K562 (cell line): ENCODE data around the gene ANK3. TPM values are rescaled to one million over a fixed set of nuclear protein-coding genes. Genes with fewer than 3 reads are reported as not detected.

Source experiments
- ATAC-seq: fragments of 200-7000 bp; cut with Tn5 transposase; 3 replicates; pipeline ENCODE4 v1.9.1; 2020; ENCODE audit warnings: moderate library complexity
- BruUV-seq: library from RNA; stranded (reverse); fragments of 400-500 nt; replicated peaks from 2 replicates; lab custom pipeline; 2021; lab: Mats Ljungman, UMichigan
- CTCF ChIA-PET: fragments of 300-600 bp; formaldehyde crosslinking; extraction: SDS; loops from one replicate; lab custom pipeline; 2021; ENCODE audit warnings: low intra/inter-chr PET ratio; lab: Yijun Ruan, JAX
- POLR2A ChIA-PET: fragments of 300-600, 350-650 bp; sonication (Branson Sonifier 250); formaldehyde crosslinking; extraction: SDS; loops from one replicate; lab custom pipeline; 2021; ENCODE audit warnings: antibody characterized with exemption, inconsistent platforms; lab: Yijun Ruan, JAX
- DNase-seq, 4 experiments: peaks; one replicate each; pipeline versions ENCODE4 v3.0.0 to v3.0.0-alpha.2; 2011 to 2018; ENCODE audit warnings: low spot score in 3 of 4, mixed read lengths in 3 of 4; ENCODE audit errors: extremely low read depth in 1 of 4
- FAIRE-seq: peaks from 2 replicates; lab custom pipeline; 2011; peaks lifted over from hg19 to GRCh38; lab: Jason Lieb, UNC
- H2AFZ ChIP-seq: 2 replicates; pipeline ENCODE4 v1.6.0; 2011; ENCODE audit warnings: low read depth, low read length, control low read depth, inconsistent platforms
- H3K27ac ChIP-seq: fragments of 200-600 bp; 3 replicates; pipeline ENCODE4 v1.8.0; 2011; ENCODE audit warnings: low read depth, mild to moderate bottlenecking, control low read depth, inconsistent platforms, low read length, moderate library complexity, mixed read lengths; ENCODE audit errors: extremely low read depth
- H3K27me3 ChIP-seq, 2 experiments: fragments of 300-600 bp in 1 of 2; 2 replicates in 1 of 2; 3 replicates in 1 of 2; pipeline versions ENCODE4 v1.6.0 to v1.8.0; 2011; ENCODE audit warnings: inconsistent platforms in 2 of 2, low read length in 2 of 2, mild to moderate bottlenecking in 1 of 2, mixed read lengths in 1 of 2, moderate library complexity in 1 of 2; ENCODE audit not compliant: control insufficient read depth in 2 of 2, insufficient read depth in 2 of 2
- H3K36me3 ChIP-seq: fragments of 300-600 bp; 3 replicates; pipeline ENCODE4 v1.8.0; 2011; ENCODE audit warnings: mild to moderate bottlenecking, low read length, inconsistent platforms; ENCODE audit not compliant: control insufficient read depth, insufficient read depth
- H3K4me1 ChIP-seq, 2 experiments: fragments of 200-600 bp in 1 of 2; replicated peaks in 1 of 2; 2 replicates in 1 of 2; 3 replicates in 1 of 2; pipeline versions ENCODE4 v1.5.1 to v1.8.0; 2011; ENCODE audit warnings: inconsistent platforms in 2 of 2, low read length in 2 of 2, mild to moderate bottlenecking in 1 of 2, mixed read lengths in 1 of 2, moderate library complexity in 1 of 2; ENCODE audit not compliant: control insufficient read depth in 2 of 2, insufficient read depth in 2 of 2
- H3K4me2 ChIP-seq: 2 replicates; pipeline ENCODE4 v1.6.1; 2011; ENCODE audit warnings: low read length, control low read depth, inconsistent platforms, mixed read lengths; ENCODE audit not compliant: insufficient read depth
- H3K4me3 ChIP-seq: fragments of 200-600 bp; sonication (generic), shearing (Covaris generic); 2 replicates; pipeline ENCODE4 v1.5.1; 2016; ENCODE audit warnings: control low read depth, inconsistent platforms
- H3K79me2 ChIP-seq: fragments of 200-600 bp; 3 replicates; pipeline ENCODE4 v1.8.0; 2011; ENCODE audit warnings: low read length, inconsistent platforms; ENCODE audit not compliant: control insufficient read depth, insufficient read depth
- H3K9ac ChIP-seq, 2 experiments: 2 replicates each; pipeline versions ENCODE4 v1.6.0 to v1.6.1; 2011; ENCODE audit warnings: low read depth in 2 of 2, low read length in 2 of 2, control low read depth in 1 of 2, inconsistent platforms in 1 of 2, mild to moderate bottlenecking in 1 of 2, mixed read lengths in 1 of 2; ENCODE audit not compliant: insufficient read depth in 1 of 2
- H3K9me1 ChIP-seq: one replicate; pipeline ENCODE4 v1.6.0; 2011; ENCODE audit warnings: inconsistent platforms, mild to moderate bottlenecking, low read length, moderate library complexity; ENCODE audit not compliant: control insufficient read depth, insufficient read depth
- H3K9me3 ChIP-seq: replicated peaks from 2 replicates; pipeline ENCODE4 v1.5.1; 2011; ENCODE audit warnings: low read depth, low read length, inconsistent platforms; ENCODE audit not compliant: control insufficient read depth, insufficient read depth
- H4K20me1 ChIP-seq: replicated peaks from 2 replicates; pipeline ENCODE4 v1.6.1; 2011; ENCODE audit warnings: low read length, inconsistent platforms, mixed read lengths; ENCODE audit not compliant: control insufficient read depth, insufficient read depth
- BRCA1 ChIP-seq, 2 experiments: fragments of 450-650 bp in 1 of 2; sonication (generic) in 1 of 2; formaldehyde crosslinking in 1 of 2; IDR thresholded peaks; 2 replicates each; pipeline versions ENCODE4 v1.5.0 to v1.6.1; 2017 to 2020; ENCODE audit warnings: mild to moderate bottlenecking in 1 of 2, missing genetic modification reagents in 1 of 2
- CBX5 ChIP-seq: IDR thresholded peaks from 2 replicates; pipeline ENCODE4 v1.6.1; 2014; ENCODE audit warnings: low read depth, borderline replicate concordance
- CEBPZ ChIP-seq: fragments of 150-350 bp; IDR thresholded peaks from 2 replicates; pipeline ENCODE4 v1.6.1; 2014; ENCODE audit warnings: low read depth, mild to moderate bottlenecking, low read length, borderline replicate concordance
- STAT6 ChIP-seq: sonication (generic); formaldehyde crosslinking; IDR thresholded peaks from 2 replicates; pipeline ENCODE4 v1.8.1; 2023; ENCODE audit warnings: mild to moderate bottlenecking, missing genetic modification reagents
- ZNF12 ChIP-seq: sonication (generic); formaldehyde crosslinking; IDR thresholded peaks from 2 replicates; pipeline ENCODE4 v1.4.0; 2020; ENCODE audit warnings: mild to moderate bottlenecking, missing genetic modification reagents
- ZNF133 ChIP-seq: fragments of 250-450 bp; sonication (Bioruptor Pico); IDR thresholded peaks from 2 replicates; pipeline ENCODE4 v1.4.0; 2020; ENCODE audit warnings: mild to moderate bottlenecking
- ZNF280A ChIP-seq: fragments of 450-650 bp; IDR thresholded peaks from 2 replicates; pipeline ENCODE4 v1.6.1; 2018; ENCODE audit warnings: mild to moderate bottlenecking, low read depth; ENCODE audit not compliant: partially characterized antibody
- in situ Hi-C: fragments of 300-500 bp; cut with MboI; formaldehyde crosslinking; loops from 4 replicates; pipeline ENCODE4 v1.15.0; 2018; ENCODE audit warnings: inconsistent platforms, mixed read lengths
- intact Hi-C: fragments of 100-400 bp; cut with micrococcal nuclease; formaldehyde crosslinking; loops from 2 replicates; pipeline ENCODE4 v1.14.2; 2022
- polyA plus RNA-seq, 8 experiments: library from polyadenylated mRNA; depleted of rRNA in 4 of 8; stranded (reverse) in 5 of 8; unstranded in 3 of 8; fragments of >200 nt; fragmentation: Nextera tagmentation in 2 of 8; fragmentation: Illumina TruSeq in 1 of 8; extraction: Ambion mirVana in 2 of 8; extraction: Trizol in 1 of 8; gene quantifications; 2 replicates each; pipeline versions ENCODE4 v1.2.1 to v1.2.3, GENCODE V29; 2011 to 2014; ENCODE audit warnings: inconsistent platforms in 1 of 8, missing spikeins in 1 of 8
- total RNA-seq, 7 experiments: library from RNA; depleted of rRNA in 6 of 7; stranded (reverse); fragments of >200 nt in 6 of 7; fragmentation: Illumina TruSeq in 2 of 7; extraction: Trizol in 2 of 7; gene quantifications; 2 replicates each; pipeline versions ENCODE4 v1.2.1 to v1.2.3, GENCODE V29; 2011 to 2021; ENCODE audit warnings: low replicate concordance in 1 of 7

The ANK3 gene
- total and polyA plus RNA-seq, 9 of the 15 experiments (the other 6 are each of a cell fraction or from before 2014, with no cell fraction given) = 10.0 to 32.3 (median 17.9) TPM

GRCh38 chr10:60359066-60359465, 30.6 kb downstream of the ANK3 start:
- Histone ChIP-seq H3K4me3 (no peak overlapping the region), H3K27ac (no peak overlapping the region), H2AFZ (no peak overlapping the region), H3K9ac (no peak overlapping the region), H4K20me1 (no peaks in the 10 kb centered on the region), H3K9me3 (no peaks in the 10 kb centered on the region), H3K36me3 (no peaks in the 10 kb centered on the region), H3K9me1 (no peaks in the 10 kb centered on the region), H3K79me2 (no peaks in the 10 kb centered on the region), H3K4me2 (no peak overlapping the region), H3K4me1 (peaks cover 0 to 19% of the 10 kb centered on the region in 2 experiments; a peak in 3 of 5 replicates), H3K27me3 (no peaks in the 10 kb centered on the region)
- in situ Hi-C loops (no loop called here), intact Hi-C loops (no loop called here)
- CTCF ChIA-PET = no interaction called here
- BruUV-seq = no TSS peak
- POLR2A ChIA-PET = interaction anchor here (0.5 to 1.4 kb wide), 4 partner anchors 15 to 35 kb away, joined by 3 to 4 read pairs (median 4); no protein-coding TSS in a partner anchor
- TF ChIP-seq CEBPZ = no peak
- TF ChIP-seq ZNF12 (CRISPR knock-in tag) = no peak
- no peak for TF ChIP-seq CBX5
- TF ChIP-seq ZNF133 (CRISPR knock-in tag) = no peak
- TF ChIP-seq BRCA1 (IDR thresholded peaks at IDR 0.05) = no peak
- no peak for TF ChIP-seq BRCA1 (CRISPR knock-in tag; IDR thresholded peaks at IDR 0.05)
- no peak for TF ChIP-seq STAT6 (CRISPR knock-in tag)
- no peak for TF ChIP-seq ZNF280A
- FAIRE-seq (no peak), DNase-seq (no peak), ATAC-seq (no peak)
